NCI-H524 (cell line): ENCODE measurements around the gene TFAP2A.

Experiments used
- DNase-seq, 2 experiments: peaks; one replicate each; lab custom pipeline; 2025; lab: John Stamatoyannopoulos, UW

The TFAP2A gene

GRCh38 chr6:10399451-10399850 is 15.4 kb downstream of the TFAP2A start:
- DNase-seq = no peak

- no peak for DNase-seq
Observed at GRCh38 chr6:10398446-10399218, 16.2 kb downstream of the TFAP2A start.

- no peak for DNase-seq
Observed at GRCh38 chr6:10397756-10398445, 17.0 kb downstream of the TFAP2A start.

GRCh38 chr6:10396785-10397184 is 18.1 kb downstream of the TFAP2A start:
- DNase-seq = no peak

GRCh38 chr6:10395704-10396546 is 18.9 kb downstream of the TFAP2A start:
- DNase-seq = no peak

- no peak for DNase-seq
Observed at GRCh38 chr6:10395171-10395703, 19.6 kb downstream of the TFAP2A start.

- no peak for DNase-seq
Observed at GRCh38 chr6:10393544-10394225, 21.2 kb downstream of the TFAP2A start.

- no peak for DNase-seq
Observed at GRCh38 chr6:10391799-10392198, 23.1 kb downstream of the TFAP2A start.

- no peak for DNase-seq
Observed at GRCh38 chr6:10391299-10391630, 23.6 kb downstream of the TFAP2A start.

GRCh38 chr6:10390495-10391298 is 24.2 kb downstream of the TFAP2A start:
- no peak for DNase-seq

GRCh38 chr6:10389739-10390494 is 25.0 kb downstream of the TFAP2A start:
- no peak for DNase-seq

- DNase-seq = no peak
Observed at GRCh38 chr6:10386756-10387654, 27.9 kb downstream of the TFAP2A start.

GRCh38 chr6:10386220-10386619 is 28.7 kb downstream of the TFAP2A start:
- no peak for DNase-seq

GRCh38 chr6:10385524-10386132 is 29.2 kb downstream of the TFAP2A start:
- DNase-seq = no peak

GRCh38 chr6:10384610-10385523 is 30.0 kb downstream of the TFAP2A start:
- DNase-seq = no peak

- no peak for DNase-seq
Observed at GRCh38 chr6:10384091-10384609, 30.7 kb downstream of the TFAP2A start.

GRCh38 chr6:10383331-10384090 is 31.4 kb downstream of the TFAP2A start:
- DNase-seq = no peak
